OCI-LY7 (cell line): ENCODE results near the gene TRAPPC12. TPM values are rescaled to one million over a fixed set of nuclear protein-coding genes. Genes with fewer than 3 reads are reported as not detected.

Source experiments
- BruUV-seq: library from RNA; stranded (reverse); fragments of 400-500 nt; replicated peaks from 2 replicates; lab custom pipeline; 2021; lab: Mats Ljungman, UMichigan
- CTCF ChIA-PET: fragments of 300-600 bp; sonication (Branson Sonifier 250); formaldehyde crosslinking; loops from one replicate; lab custom pipeline; 2022; ENCODE audit warnings: antibody characterized with exemption; ENCODE audit not compliant: unreplicated experiment; lab: Charles Lee
- POLR2A ChIA-PET: fragments of 300-600 bp; sonication (Branson Sonifier 250); formaldehyde crosslinking; loops from one replicate; lab custom pipeline; 2022; ENCODE audit warnings: antibody characterized with exemption; lab: Charles Lee
- DNase-seq: peaks from one replicate; pipeline ENCODE4 v3.0.0-alpha.2; 2015; ENCODE audit warnings: low spot score
- H2AFZ ChIP-seq: fragments of 200-600 bp; sonication (generic), shearing (Covaris generic); 2 replicates; pipeline ENCODE4 v1.6.1; 2014; ENCODE audit warnings: mild to moderate bottlenecking, antibody characterized with exemption, low read length, moderate library complexity
- H3K27ac ChIP-seq: fragments of 200-600 bp; sonication (generic); 2 replicates; pipeline ENCODE4 v1.5.1; 2014; ENCODE audit warnings: mixed run types, low read depth, mild to moderate bottlenecking, moderate library complexity, low read length, inconsistent platforms; ENCODE audit not compliant: poor library complexity, severe bottlenecking
- H3K36me3 ChIP-seq: fragments of 200-600 bp; sonication (generic); 2 replicates; pipeline ENCODE4 v1.6.1; 2014; ENCODE audit warnings: mild to moderate bottlenecking, antibody characterized with exemption, low read length, moderate library complexity, mixed read lengths; ENCODE audit not compliant: insufficient read depth
- H3K4me1 ChIP-seq: fragments of 200-600 bp; sonication (generic); 2 replicates; pipeline ENCODE4 v1.5.1; 2014; ENCODE audit warnings: mild to moderate bottlenecking, low read length; ENCODE audit not compliant: insufficient read depth, poor library complexity, severe bottlenecking
- H3K4me2 ChIP-seq: fragments of 200-600 bp; sonication (generic); 2 replicates; pipeline ENCODE4 v1.6.1; 2014; ENCODE audit warnings: mild to moderate bottlenecking, low read length
- H3K4me3 ChIP-seq: fragments of 200-600 bp; sonication (generic); 2 replicates; pipeline ENCODE4 v1.5.1; 2014; ENCODE audit warnings: mild to moderate bottlenecking, low read depth, low read length; ENCODE audit not compliant: poor library complexity, severe bottlenecking
- H3K79me2 ChIP-seq: fragments of 200-600 bp; sonication (generic); 2 replicates; pipeline ENCODE4 v1.6.1; 2016; ENCODE audit warnings: low read depth, mild to moderate bottlenecking, low read length, moderate library complexity, mixed read lengths; ENCODE audit not compliant: insufficient read depth
- H3K9me2 ChIP-seq: fragments of 200-600 bp; sonication (generic); 2 replicates; pipeline ENCODE4 v1.6.1; 2016; ENCODE audit warnings: mild to moderate bottlenecking, low read length, mixed read lengths; ENCODE audit not compliant: insufficient read depth
- H3K9me3 ChIP-seq: fragments of 200-600 bp; sonication (generic); 2 replicates; pipeline ENCODE4 v1.6.1; 2014; ENCODE audit warnings: mild to moderate bottlenecking, mixed run types, low read length, mixed read lengths
- H4K20me1 ChIP-seq: fragments of 200-600 bp; sonication (generic); 2 replicates; pipeline ENCODE4 v1.6.1; 2014; ENCODE audit warnings: mild to moderate bottlenecking, antibody characterized with exemption, low read length, moderate library complexity, mixed read lengths; ENCODE audit not compliant: insufficient read depth
- EZH2phosphoT487 ChIP-seq: fragments of 200-600 bp; sonication (generic); IDR thresholded peaks from 2 replicates; pipeline ENCODE4 v1.6.1; 2018; ENCODE audit warnings: low read depth, borderline replicate concordance, mild to moderate bottlenecking, mixed run types, antibody characterized with exemption, low read length, moderate library complexity, mixed read lengths
- intact Hi-C: fragments of 100-400 bp; cut with micrococcal nuclease; formaldehyde crosslinking; loops from one replicate; pipeline ENCODE4 v1.10.0; 2022; ENCODE audit not compliant: unreplicated experiment
- total RNA-seq, 2 experiments: library from RNA; depleted of rRNA in 1 of 2; stranded (reverse); fragments of >200 nt in 1 of 2; shearing (Covaris generic) in 1 of 2; gene quantifications; 2 replicates each; pipeline ENCODE4 v1.2.3, GENCODE V29; 2014 to 2022
- TF ChIP-seq, protein P1 (sequence below): fragments of 200-600 bp; sonication (generic); conservative IDR thresholded peaks from 2 replicates; pipeline ENCODE4 v1.5.1; 2014; ENCODE audit warnings: mild to moderate bottlenecking, antibody characterized with exemption, low read length, moderate library complexity, mixed read lengths

TRAPPC12 gene
- total RNA-seq, 2 experiments from 2014 or later = 85.2 to 91.6 TPM

- H3K9me3 ChIP-seq = no peaks in the 10 kb centered on the region
- DNase-seq = no peak
- peaks cover 6% of the 10 kb centered on the region for H3K4me1 ChIP-seq
- TF ChIP-seq EZH2phosphoT487 = no peak
- TF ChIP-seq, protein P1, sequence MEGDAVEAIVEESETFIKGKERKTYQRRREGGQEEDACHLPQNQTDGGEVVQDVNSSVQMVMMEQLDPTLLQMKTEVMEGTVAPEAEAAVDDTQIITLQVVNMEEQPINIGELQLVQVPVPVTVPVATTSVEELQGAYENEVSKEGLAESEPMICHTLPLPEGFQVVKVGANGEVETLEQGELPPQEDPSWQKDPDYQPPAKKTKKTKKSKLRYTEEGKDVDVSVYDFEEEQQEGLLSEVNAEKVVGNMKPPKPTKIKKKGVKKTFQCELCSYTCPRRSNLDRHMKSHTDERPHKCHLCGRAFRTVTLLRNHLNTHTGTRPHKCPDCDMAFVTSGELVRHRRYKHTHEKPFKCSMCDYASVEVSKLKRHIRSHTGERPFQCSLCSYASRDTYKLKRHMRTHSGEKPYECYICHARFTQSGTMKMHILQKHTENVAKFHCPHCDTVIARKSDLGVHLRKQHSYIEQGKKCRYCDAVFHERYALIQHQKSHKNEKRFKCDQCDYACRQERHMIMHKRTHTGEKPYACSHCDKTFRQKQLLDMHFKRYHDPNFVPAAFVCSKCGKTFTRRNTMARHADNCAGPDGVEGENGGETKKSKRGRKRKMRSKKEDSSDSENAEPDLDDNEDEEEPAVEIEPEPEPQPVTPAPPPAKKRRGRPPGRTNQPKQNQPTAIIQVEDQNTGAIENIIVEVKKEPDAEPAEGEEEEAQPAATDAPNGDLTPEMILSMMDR = no peak
- no peaks in the 10 kb centered on the region for H4K20me1 ChIP-seq
- H3K9me2 ChIP-seq = no peaks in the 10 kb centered on the region
- peaks cover 12% of the 10 kb centered on the region; the same call in 1 of the 2 replicates for H3K36me3 ChIP-seq
- intact Hi-C loops = loop anchor here (10.0 kb wide), 2 partner anchors 273 to 623 kb away; no protein-coding TSS in a partner anchor
- no peak overlapping the region for H3K27ac ChIP-seq
- no peak overlapping the region for H3K4me3 ChIP-seq
- no peak overlapping the region for H3K4me2 ChIP-seq
- no TSS peak for BruUV-seq
- H2AFZ ChIP-seq = no peak overlapping the region
- CTCF ChIA-PET = no interaction called here
- POLR2A ChIA-PET = interaction anchor here (0.6 kb wide), 1 partner anchor 11 kb away, joined by 3 read pairs; no protein-coding TSS in a partner anchor
- no peaks in the 10 kb centered on the region for H3K79me2 ChIP-seq
Measured at GRCh38 chr2:3467654-3468053, 88.2 kb downstream of the TRAPPC12 start.

DNA sequence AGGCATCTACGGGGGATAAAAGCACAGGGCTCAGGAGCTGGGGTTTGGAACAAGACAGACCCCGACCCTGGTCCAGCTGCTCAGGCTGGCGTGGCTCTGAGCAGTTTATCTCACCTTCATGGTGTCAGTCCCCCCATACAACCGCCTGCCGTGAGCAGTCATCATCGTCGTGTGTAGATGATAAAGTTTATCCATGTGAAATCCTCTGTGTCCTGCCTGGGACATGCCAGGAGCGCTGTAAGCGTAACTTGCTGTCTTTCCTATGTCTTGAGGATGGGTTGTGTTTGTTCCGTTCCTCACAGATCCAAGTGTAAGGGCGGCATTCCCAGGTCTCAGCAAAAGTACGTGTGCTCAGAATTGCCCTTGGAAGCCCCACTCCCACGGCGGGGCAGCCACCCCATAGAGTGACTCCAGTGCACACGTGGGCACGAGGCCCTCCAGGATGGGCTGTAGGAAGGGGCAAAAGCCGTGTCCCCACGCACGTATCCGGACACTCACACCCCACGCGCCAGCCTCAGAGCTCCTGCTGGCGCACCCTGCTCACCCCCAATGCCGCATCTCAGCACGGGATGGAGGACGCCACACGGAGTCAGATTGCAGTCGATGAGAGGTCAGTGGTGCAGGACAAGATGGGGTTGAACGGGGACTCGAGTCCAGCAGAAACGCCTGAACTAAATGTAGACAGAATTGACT, 88.9 kb downstream of the TRAPPC12 start:
- intact Hi-C loops = loop anchor here (10.0 kb wide), 2 partner anchors 274 to 624 kb away; no protein-coding TSS in a partner anchor
- Histone ChIP-seq H3K4me3 (no peak overlapping the region), H3K4me2 (no peak overlapping the region), H3K4me1 (no peaks in the 10 kb centered on the region), H3K79me2 (no peaks in the 10 kb centered on the region), H4K20me1 (no peaks in the 10 kb centered on the region), H3K9me3 (no peaks in the 10 kb centered on the region), H3K9me2 (no peaks in the 10 kb centered on the region), H2AFZ (no peak overlapping the region), H3K27ac (no peak overlapping the region), H3K36me3 (peaks cover 16% of the 10 kb centered on the region; the same call in 1 of the 2 replicates)
- no peak for DNase-seq
- TF ChIP-seq, protein P1 = no peak
- no peak for TF ChIP-seq EZH2phosphoT487
- no TSS peak for BruUV-seq
- ChIA-PET POLR2A (no interaction called here), CTCF (no interaction called here)

DNA sequence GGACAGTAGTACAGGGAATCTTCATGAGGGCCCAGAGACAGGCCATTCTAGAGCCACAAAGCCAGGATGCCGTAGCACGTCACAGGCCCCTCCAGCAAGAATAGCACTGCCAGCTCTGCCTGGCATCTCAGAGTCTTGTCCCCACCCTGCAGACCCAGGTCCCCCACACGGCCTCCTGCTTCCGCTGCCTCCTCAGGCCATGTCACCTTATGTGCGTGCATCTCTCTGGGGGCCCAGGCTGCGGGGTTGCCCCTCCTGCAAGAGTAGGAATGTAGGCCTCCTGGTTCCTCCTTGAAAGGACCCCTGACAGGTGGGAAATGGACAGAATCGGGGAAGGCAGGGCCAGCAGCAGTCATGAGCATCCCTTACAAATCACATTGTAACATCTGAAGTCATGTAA, 90.0 kb downstream of the TRAPPC12 start:
- Histone ChIP-seq H3K4me1 (no peaks in the 10 kb centered on the region), H3K9me2 (no peaks in the 10 kb centered on the region), H3K27ac (no peak overlapping the region), H3K9me3 (no peaks in the 10 kb centered on the region), H2AFZ (no peak overlapping the region), H3K4me2 (no peak overlapping the region), H3K4me3 (no peak overlapping the region), H4K20me1 (no peaks in the 10 kb centered on the region), H3K79me2 (no peaks in the 10 kb centered on the region), H3K36me3 (peaks cover 16% of the 10 kb centered on the region; the same call in 1 of the 2 replicates)
- ChIA-PET CTCF (interaction anchor here (0.6 kb wide), 1 partner anchor 206 kb away, joined by 3 read pairs; no protein-coding TSS in a partner anchor), POLR2A (interaction anchor here (0.5 to 0.9 kb wide), 2 partner anchors 11 to 182 kb away, joined by 3 read pairs; no protein-coding TSS in a partner anchor)
- no TSS peak for BruUV-seq
- no peak for TF ChIP-seq EZH2phosphoT487
- TF ChIP-seq, protein P1 = no peak
- DNase-seq = no peak
- intact Hi-C loops = loop anchor here (10.0 kb wide), 2 partner anchors 275 to 625 kb away; no protein-coding TSS in a partner anchor
